Keratinocyte (primary cell): ENCODE measurements around the gene MFSD12. TPM values are rescaled to one million over a fixed set of nuclear protein-coding genes. Genes with fewer than 3 reads are reported as not detected.
A peak's percentile ranks its signal among the peaks of the same experiment; 100 is the strongest.

Experiments used
- DNase-seq: peaks from one replicate; pipeline ENCODE4 v3.0.0-alpha.2; 2011; ENCODE audit warnings: low read depth, missing footprints, low spot score
- FAIRE-seq: peaks from 2 replicates; lab custom pipeline; 2011; peaks lifted over from hg19 to GRCh38; lab: Jason Lieb, UNC
- H2AFZ ChIP-seq: 2 replicates; pipeline ENCODE4 v1.6.0; 2012; ENCODE audit warnings: low read length, control low read depth, inconsistent platforms; ENCODE audit not compliant: control insufficient read depth
- H3K27ac ChIP-seq: 2 replicates; pipeline ENCODE4 v1.5.1; 2011; ENCODE audit warnings: low read length; ENCODE audit not compliant: control insufficient read depth, insufficient read depth
- H3K27me3 ChIP-seq: 3 replicates; pipeline ENCODE4 v1.6.0; 2011; ENCODE audit warnings: low read length; ENCODE audit not compliant: control insufficient read depth, insufficient read depth; ENCODE audit errors: extremely low read depth
- H3K36me3 ChIP-seq, 2 experiments: 2 replicates in 1 of 2; 3 replicates in 1 of 2; pipeline ENCODE4 v1.5.1; 2011; ENCODE audit warnings: low read length in 2 of 2, mild to moderate bottlenecking in 1 of 2; ENCODE audit not compliant: control insufficient read depth in 2 of 2, insufficient read depth in 2 of 2; ENCODE audit errors: extremely low read depth in 1 of 2
- H3K4me1 ChIP-seq: 3 replicates; pipeline ENCODE4 v1.5.1; 2011; ENCODE audit warnings: low read length; ENCODE audit not compliant: control insufficient read depth, insufficient read depth; ENCODE audit errors: extremely low read depth
- H3K4me2 ChIP-seq: 3 replicates; pipeline ENCODE4 v1.6.0; 2011; ENCODE audit warnings: low read depth, low read length; ENCODE audit not compliant: control insufficient read depth, insufficient read depth; ENCODE audit errors: extremely low read depth
- H3K4me3 ChIP-seq, 3 experiments: fragments of 200-600 bp in 1 of 3; sonication (generic) in 1 of 3; 2 replicates in 2 of 3; 3 replicates in 1 of 3; pipeline ENCODE4 v1.5.1; 2011 to 2016; ENCODE audit warnings: low read length in 3 of 3, mild to moderate bottlenecking in 3 of 3, control low read depth in 2 of 3, inconsistent platforms in 1 of 3, low read depth in 1 of 3, mixed read lengths in 1 of 3, mixed run types in 1 of 3, moderate library complexity in 1 of 3; ENCODE audit not compliant: control insufficient read depth in 2 of 3, insufficient read depth in 2 of 3; ENCODE audit errors: extremely low read depth in 1 of 3
- H3K79me2 ChIP-seq: 2 replicates; pipeline ENCODE4 v1.6.0; 2012; ENCODE audit warnings: low read length; ENCODE audit not compliant: control insufficient read depth, insufficient read depth
- H3K9ac ChIP-seq: 3 replicates; pipeline ENCODE4 v1.6.0; 2011; ENCODE audit warnings: low read length; ENCODE audit not compliant: control insufficient read depth, insufficient read depth; ENCODE audit errors: extremely low read depth
- H3K9me1 ChIP-seq: 3 replicates; pipeline ENCODE4 v1.6.0; 2011; ENCODE audit warnings: low read length; ENCODE audit not compliant: control insufficient read depth, insufficient read depth; ENCODE audit errors: extremely low read depth
- H3K9me3 ChIP-seq: 2 replicates; pipeline ENCODE4 v1.5.1; 2012; ENCODE audit warnings: low read depth, low read length; ENCODE audit not compliant: control insufficient read depth
- H4K20me1 ChIP-seq: 3 replicates; pipeline ENCODE4 v1.6.0; 2011; ENCODE audit warnings: low read length; ENCODE audit not compliant: control insufficient read depth, insufficient read depth; ENCODE audit errors: extremely low read depth
- CTCF ChIP-seq, 3 experiments: IDR thresholded peaks in 1 of 3; conservative IDR thresholded peaks in 1 of 3; optimal IDR thresholded peaks in 1 of 3; 2 replicates in 2 of 3; 3 replicates in 1 of 3; pipeline versions ENCODE3 to v1.5.1; 2011; ENCODE audit warnings: low read length in 3 of 3, mild to moderate bottlenecking in 3 of 3, moderate library complexity in 2 of 3, control low read depth in 1 of 3, inconsistent platforms in 1 of 3; ENCODE audit not compliant: insufficient read depth in 2 of 3; ENCODE audit errors: extremely low read depth in 1 of 3
- EZH2 ChIP-seq: IDR thresholded peaks from one replicate; pipeline ENCODE4 v1.6.1; 2012; ENCODE audit warnings: inconsistent platforms, mild to moderate bottlenecking, low read length, moderate library complexity
- dilution Hi-C: fragments of 300-500 bp; cut with MboI; formaldehyde crosslinking; loops from one replicate; pipeline ENCODE4 v1.7.0; 2020; ENCODE audit warnings: low sequenced_read_pairs; ENCODE audit not compliant: extremely low pct_ligation_motif_present
- polyA plus RNA-seq, 5 experiments: library from polyadenylated mRNA; depleted of rRNA in 3 of 5; stranded (reverse) in 3 of 5; stranded (forward) in 1 of 5; unstranded in 1 of 5; fragments of >200 nt; gene quantifications; 1 replicate in 1 of 5; 2 replicates in 3 of 5; 3 replicates in 1 of 5; pipeline versions ENCODE4 v1.2.1 to v1.2.3, GENCODE V29; 2011 to 2012; ENCODE audit warnings: missing spikeins in 2 of 5, low read depth in 1 of 5, low replicate concordance in 1 of 5
- small RNA-seq, 3 experiments: library from RNA; depleted of rRNA; stranded (forward); fragments of <200 nt; gene quantifications; one replicate each; pipeline ENCODE3, GENCODE V24; 2012; ENCODE audit warnings: low read depth in 3 of 3, low replicate concordance in 1 of 3; ENCODE audit not compliant: insufficient read length in 3 of 3

Gene MFSD12
- polyA plus RNA-seq, 1 donor (not counting 4 experiments of a cell fraction or from before 2014, with no cell fraction given) = 30.0 TPM

GRCh38 chr19:3494559-3494958, 62.8 kb downstream of the MFSD12 start:
- TF ChIP-seq CTCF (optimal IDR thresholded peaks at IDR 0.05 in 1 of 3, IDR thresholded peaks at IDR 0.05 in 1 of 3, conservative IDR thresholded peaks at IDR 0.05 in 1 of 3; ENCODE audit: extremely low read depth in 1 of 3, insufficient read depth in 2 of 3, low read length in 3 of 3) (peak in 2 of 3 experiments; percentile 3 to 16), EZH2 (no peak)
- no peak overlapping the region for H3K27ac ChIP-seq
- peaks cover 5% of the 10 kb centered on the region for H3K9me1 ChIP-seq
- peaks cover 2% of the 10 kb centered on the region for H4K20me1 ChIP-seq
- no peak overlapping the region for H3K4me2 ChIP-seq
- no peak overlapping the region for H2AFZ ChIP-seq
- FAIRE-seq (no peak), DNase-seq (no peak)
- H3K9me3 ChIP-seq = no peaks in the 10 kb centered on the region
- no peaks in the 10 kb centered on the region for H3K27me3 ChIP-seq
- peaks cover 13 to 27% of the 10 kb centered on the region in 2 experiments for H3K36me3 ChIP-seq
- H3K4me1 ChIP-seq = peaks cover 5% of the 10 kb centered on the region
- peaks cover 21% of the 10 kb centered on the region for H3K79me2 ChIP-seq
- H3K4me3 ChIP-seq = no peak overlapping the region
- no peak overlapping the region for H3K9ac ChIP-seq
- dilution Hi-C loops = no loop called here

Small RNAs within 50 kb of the gene (small RNA-seq; reads per million reads assigned to genes)
- gene AC005786.1 = 0 reads per million in 3 experiments
- gene RF00212 = 0 to 0.50 (median 0) reads per million in 3 experiments

Other genes with a start within 250 kb of the MFSD12 start
- gene NFIC, start 191.0 kb downstream of the MFSD12 start, polyA plus RNA-seq = 1.8 to 7.6 TPM (median 2.4 TPM) in 3 replicates
- gene SMIM24, start 77.1 kb downstream of the MFSD12 start, polyA plus RNA-seq = not detected in 3 replicates
- gene SMIM44, start 74.1 kb downstream of the MFSD12 start, polyA plus RNA-seq = not detected in 3 replicates
- gene DOHH, start 56.9 kb downstream of the MFSD12 start, polyA plus RNA-seq = 4.2 to 7.4 TPM (median 6.2 TPM) in 3 replicates
- 23.3 to 28.1 TPM (median 26.3 TPM) in 3 replicates for gene FZR1, start 51.3 kb downstream of the MFSD12 start, polyA plus RNA-seq
- gene TEKTIP1, start 18.4 kb downstream of the MFSD12 start, polyA plus RNA-seq = not detected in 3 replicates
- 27.9 to 38.3 TPM (median 27.9 TPM) in 3 replicates for gene HMG20B, start 15.4 kb upstream of the MFSD12 start, polyA plus RNA-seq
- not detected in 3 replicates for gene GIPC3, start 27.9 kb upstream of the MFSD12 start, polyA plus RNA-seq
- gene TBXA2R, start 49.3 kb upstream of the MFSD12 start, polyA plus RNA-seq = not detected in 3 replicates
- gene CACTIN, start 69.2 kb upstream of the MFSD12 start, polyA plus RNA-seq = 10.8 to 15.0 TPM (median 11.1 TPM) in 3 replicates
- 3.6 to 8.2 TPM (median 3.8 TPM) in 3 replicates for gene PIP5K1C, start 142.9 kb upstream of the MFSD12 start, polyA plus RNA-seq
- gene TJP3, start 150.8 kb upstream of the MFSD12 start, polyA plus RNA-seq = 0.02 to 0.08 TPM in 2 of 3 replicates, not detected in the other
- 5.6 to 14.0 TPM (median 6.7 TPM) in 3 replicates for gene APBA3, start 204.1 kb upstream of the MFSD12 start, polyA plus RNA-seq
- gene MRPL54, start 205.1 kb upstream of the MFSD12 start, polyA plus RNA-seq = 27.0 to 35.6 TPM (median 30.0 TPM) in 3 replicates
- not detected in 3 replicates for gene RAX2, start 214.6 kb upstream of the MFSD12 start, polyA plus RNA-seq
- 0.05 to 0.27 TPM (median 0.16 TPM) in 3 replicates for gene MATK, start 228.8 kb upstream of the MFSD12 start, polyA plus RNA-seq